SK-N-SH treated with all-trans-retinoic acid at 6 μM for 48 hours (cell line): Measurements from ENCODE around the gene IDH3G.

Experiments used
- ARNTL ChIP-seq: fragments of 450-650 bp; formaldehyde crosslinking; IDR thresholded peaks from 2 replicates; pipeline ENCODE4 v1.5.0; 2020; ENCODE audit warnings: low read depth, mild to moderate bottlenecking, moderate library complexity, borderline replicate concordance
- CREB5 ChIP-seq: fragments of 250-450 bp; sonication (Bioruptor Pico); IDR thresholded peaks from 2 replicates; pipeline ENCODE4 v1.5.1; 2020; ENCODE audit warnings: low read depth, mild to moderate bottlenecking, moderate library complexity
- ESRRG ChIP-seq: fragments of 250-450 bp; sonication (Bioruptor Pico); IDR thresholded peaks from 2 replicates; pipeline ENCODE4 v1.6.1; 2021; ENCODE audit warnings: mild to moderate bottlenecking
- PATZ1 ChIP-seq: fragments of 250-450 bp; sonication (Bioruptor Pico); IDR thresholded peaks from 2 replicates; pipeline ENCODE4 v1.8.0; 2020; ENCODE audit warnings: mild to moderate bottlenecking, moderate library complexity, borderline replicate concordance
- PPARA ChIP-seq: fragments of 250-450 bp; sonication (Bioruptor Pico); IDR thresholded peaks from 2 replicates; pipeline ENCODE4 v1.5.0; 2020; ENCODE audit warnings: mild to moderate bottlenecking, borderline replicate concordance
- TOX ChIP-seq: fragments of 250-450 bp; sonication (Bioruptor Pico); IDR thresholded peaks from 2 replicates; pipeline ENCODE4 v1.8.0; 2021; ENCODE audit warnings: mild to moderate bottlenecking, moderate library complexity, borderline replicate concordance
- TSHZ2 ChIP-seq: fragments of 250-450 bp; sonication (Bioruptor Pico); IDR thresholded peaks from 2 replicates; pipeline ENCODE4 v1.5.0; 2020; ENCODE audit warnings: mild to moderate bottlenecking, moderate library complexity
- ZFP3 ChIP-seq: fragments of 250-450 bp; sonication (Bioruptor Pico); IDR thresholded peaks from 2 replicates; pipeline ENCODE4 v1.5.0; 2020; ENCODE audit warnings: mild to moderate bottlenecking, moderate library complexity
- ZFP30 ChIP-seq: fragments of 450-650 bp; formaldehyde crosslinking; IDR thresholded peaks from 2 replicates; pipeline ENCODE4 v1.5.0; 2022; ENCODE audit warnings: mild to moderate bottlenecking, moderate library complexity

GRCh38 chrX:153761863-153762262, 32.3 kb downstream of the IDH3G start:
- TF ChIP-seq ZFP3 (CRISPR knock-in tag): no peak
- TF ChIP-seq PATZ1: no peak
- no peak for TF ChIP-seq CREB5 (CRISPR knock-in tag)
- TF ChIP-seq ARNTL (CRISPR knock-in tag): no peak
- no peak for TF ChIP-seq ZFP30 (CRISPR knock-in tag)
- TF ChIP-seq TOX (CRISPR knock-in tag): no peak
- TF ChIP-seq ESRRG: no peak
- no peak for TF ChIP-seq TSHZ2 (CRISPR knock-in tag)
- TF ChIP-seq PPARA (CRISPR knock-in tag): no peak
